Endothelial cell of umbilical vein (primary cell): ENCODE measurements around the gene MYO15A.

ENCODE experiments used
- CTCF ChIP-seq, 2 donors: IDR thresholded peaks; 1 replicate in 1 of 2; 2 replicates in 1 of 2; pipeline ENCODE4 v1.5.1; 2011; ENCODE audit warnings: low read length in 2 of 2, mild to moderate bottlenecking in 2 of 2, moderate library complexity in 2 of 2, control low read depth in 1 of 2, inconsistent platforms in 1 of 2, low read depth in 1 of 2; ENCODE audit not compliant: insufficient read depth in 1 of 2; ENCODE audit errors: extremely low read depth in 1 of 2
- GATA2 ChIP-seq: IDR thresholded peaks from 2 replicates; pipeline ENCODE4 v1.7.0; 2011; ENCODE audit warnings: low read depth, mild to moderate bottlenecking, moderate library complexity, mixed read lengths, low read length; ENCODE audit not compliant: insufficient read length, insufficient read depth
- POLR2A ChIP-seq: IDR thresholded peaks from 2 replicates; pipeline ENCODE4 v1.6.1; 2012; ENCODE audit warnings: low read depth, mild to moderate bottlenecking, control low read depth, low read length
- POLR2AphosphoS5 ChIP-seq: IDR thresholded peaks from 2 replicates; pipeline ENCODE4 v1.6.1; 2012; ENCODE audit warnings: low read depth, mild to moderate bottlenecking, control low read depth, low read length, moderate library complexity; ENCODE audit not compliant: insufficient read depth

GRCh38 chr17:18148586-18148985 lies 40.0 kb downstream of the MYO15A start:
- TF ChIP-seq CTCF (IDR thresholded peaks at IDR 0.05; ENCODE audit: extremely low read depth in 1 of 2, insufficient read depth in 1 of 2, low read depth in 1 of 2, low read length in 2 of 2) (no peak), POLR2AphosphoS5 (no peak), GATA2 (no peak), POLR2A (no peak)
